Neuronal stem cell (in vitro differentiated cells): ENCODE data around the gene GMDS.

Experiments used
- DNase-seq: peaks from one replicate; pipeline ENCODE4 v3.0.0-alpha.2; 2013; ENCODE audit warnings: low spot score
- H2AFZ ChIP-seq: one replicate; pipeline ENCODE4 v1.6.1; 2013; ENCODE audit warnings: mild to moderate bottlenecking, low read length, inconsistent platforms
- H2AK5ac ChIP-seq: 2 replicates; pipeline ENCODE4 v1.6.1; 2013; ENCODE audit warnings: low read depth, mild to moderate bottlenecking, inconsistent platforms, low read length, moderate library complexity, mixed read lengths
- H2BK120ac ChIP-seq: 2 replicates; pipeline ENCODE4 v1.6.1; 2013; ENCODE audit warnings: low read depth, mild to moderate bottlenecking, inconsistent platforms, low read length, moderate library complexity, mixed read lengths
- H2BK12ac ChIP-seq: one replicate; pipeline ENCODE4 v1.6.1; 2013; ENCODE audit warnings: low read length, inconsistent platforms
- H2BK15ac ChIP-seq: 2 replicates; pipeline ENCODE4 v1.6.1; 2013; ENCODE audit warnings: mild to moderate bottlenecking, low read length, inconsistent platforms, mixed read lengths
- H2BK5ac ChIP-seq: one replicate; pipeline ENCODE4 v1.6.1; 2013; ENCODE audit warnings: inconsistent platforms, mild to moderate bottlenecking, low read length, moderate library complexity
- H3K14ac ChIP-seq: one replicate; pipeline ENCODE4 v1.6.1; 2013; ENCODE audit warnings: low read length, inconsistent platforms
- H3K18ac ChIP-seq: 2 replicates; pipeline ENCODE4 v1.6.1; 2013; ENCODE audit warnings: low read length, inconsistent platforms
- H3K23ac ChIP-seq: 2 replicates; pipeline ENCODE4 v1.6.1; 2013; ENCODE audit warnings: low read depth, mild to moderate bottlenecking, mixed read lengths, low read length, inconsistent platforms; ENCODE audit not compliant: poor library complexity
- H3K27ac ChIP-seq: replicated peaks from 3 replicates; pipeline ENCODE4 v1.5.1; 2013; ENCODE audit warnings: low read length, inconsistent platforms
- H3K27me3 ChIP-seq, 3 experiments: 2 replicates each; pipeline ENCODE4 v1.6.1; 2013; ENCODE audit warnings: low read length in 3 of 3, mild to moderate bottlenecking in 2 of 3, inconsistent platforms in 1 of 3, low read depth in 1 of 3, mixed read lengths in 1 of 3, moderate library complexity in 1 of 3; ENCODE audit not compliant: control insufficient read depth in 3 of 3, insufficient read depth in 3 of 3
- H3K36me3 ChIP-seq, 2 donors: replicated peaks in 1 of 2; 2 replicates each; pipeline ENCODE4 v1.6.1; 2013; ENCODE audit warnings: low read length in 2 of 2; ENCODE audit not compliant: control insufficient read depth in 2 of 2, insufficient read depth in 2 of 2
- H3K4ac ChIP-seq: 2 replicates; pipeline ENCODE4 v1.6.1; 2013; ENCODE audit warnings: inconsistent platforms, mild to moderate bottlenecking, low read length, moderate library complexity
- H3K4me1 ChIP-seq, 2 donors: 1 replicate in 1 of 2; 2 replicates in 1 of 2; pipeline ENCODE4 v1.6.1; 2013; ENCODE audit warnings: low read length in 2 of 2, low read depth in 1 of 2; ENCODE audit not compliant: control insufficient read depth in 2 of 2, insufficient read depth in 1 of 2
- H3K4me2 ChIP-seq: one replicate; pipeline ENCODE4 v1.6.1; 2013; ENCODE audit warnings: mild to moderate bottlenecking, low read length, inconsistent platforms; ENCODE audit not compliant: insufficient read depth, poor library complexity, severe bottlenecking
- H3K4me3 ChIP-seq, 2 donors: 2 replicates each; pipeline ENCODE4 v1.5.1; 2013; ENCODE audit warnings: low read length in 2 of 2, mild to moderate bottlenecking in 2 of 2, inconsistent platforms in 1 of 2, moderate library complexity in 1 of 2
- H3K79me1 ChIP-seq: one replicate; pipeline ENCODE4 v1.6.1; 2013; ENCODE audit warnings: low read depth, mild to moderate bottlenecking, inconsistent platforms, low read length, moderate library complexity
- H3K9ac ChIP-seq: one replicate; pipeline ENCODE4 v1.6.1; 2013; ENCODE audit warnings: mild to moderate bottlenecking, low read depth, low read length, inconsistent platforms; ENCODE audit not compliant: poor library complexity
- H3K9me3 ChIP-seq, 2 donors: replicated peaks in 1 of 2; 2 replicates each; pipeline versions ENCODE3 to v1.6.1; 2013; ENCODE audit warnings: low read length in 2 of 2, mild to moderate bottlenecking in 2 of 2, inconsistent platforms in 1 of 2, low read depth in 1 of 2, mixed read lengths in 1 of 2, moderate library complexity in 1 of 2; ENCODE audit not compliant: control insufficient read depth in 2 of 2, insufficient read depth in 1 of 2
- H4K8ac ChIP-seq: one replicate; pipeline ENCODE4 v1.6.1; 2013; ENCODE audit warnings: low read depth, mild to moderate bottlenecking, inconsistent platforms, low read length, moderate library complexity
- H4K91ac ChIP-seq: one replicate; pipeline ENCODE4 v1.6.1; 2013; ENCODE audit warnings: low read length, low read depth, mild to moderate bottlenecking, inconsistent platforms; ENCODE audit not compliant: poor library complexity
- WGBS, 2 donors: extraction: QIAGEN DNeasy Blood & Tissue Kit; methylation state at CpG; one replicate each; pipeline ENCODE4 v1.1.7; 2013; ENCODE audit warnings: missing lambda C conversion rate in 2 of 2, mixed read lengths in 1 of 2; ENCODE audit not compliant: insufficient read length in 2 of 2, insufficient replicate concordance in 1 of 2; ENCODE audit errors: extremely low coverage in 2 of 2; 5-methylcytosine and 5-hydroxymethylcytosine counted together

GMDS gene

GRCh38 chr6:1801401-1801800 is 444.0 kb downstream of the GMDS start:
- no peak overlapping the region for H4K8ac ChIP-seq
- no peaks in the 10 kb centered on the region for H3K27me3 ChIP-seq
- no peak overlapping the region for H3K9ac ChIP-seq
- H3K4me3 ChIP-seq, result no peak overlapping the region
- no peak overlapping the region for H2AK5ac ChIP-seq
- no peak overlapping the region for H2BK5ac ChIP-seq
- no peak overlapping the region for H3K27ac ChIP-seq
- H3K14ac ChIP-seq, result no peak overlapping the region
- no peaks in the 10 kb centered on the region for H3K79me1 ChIP-seq
- no peak overlapping the region for H2BK120ac ChIP-seq
- DNase-seq, result no peak
- H2AFZ ChIP-seq, result no peak overlapping the region
- no CpG with 5 or more reads among the region's 7 CpGs for WGBS, 2 donors
- peak overlapping the region; percentile 33 for H3K18ac ChIP-seq
- no peaks in the 10 kb centered on the region for H3K36me3 ChIP-seq
- H3K4ac ChIP-seq, result no peak overlapping the region
- no peaks in the 10 kb centered on the region for H3K9me3 ChIP-seq
- H3K4me2 ChIP-seq, result no peak overlapping the region
- peaks cover 0 to 10% of the 10 kb centered on the region in 2 donors for H3K4me1 ChIP-seq
- no peak overlapping the region for H2BK15ac ChIP-seq
- H2BK12ac ChIP-seq, result no peak overlapping the region
- H3K23ac ChIP-seq, result no peak overlapping the region
- no peak overlapping the region for H4K91ac ChIP-seq

DNA sequence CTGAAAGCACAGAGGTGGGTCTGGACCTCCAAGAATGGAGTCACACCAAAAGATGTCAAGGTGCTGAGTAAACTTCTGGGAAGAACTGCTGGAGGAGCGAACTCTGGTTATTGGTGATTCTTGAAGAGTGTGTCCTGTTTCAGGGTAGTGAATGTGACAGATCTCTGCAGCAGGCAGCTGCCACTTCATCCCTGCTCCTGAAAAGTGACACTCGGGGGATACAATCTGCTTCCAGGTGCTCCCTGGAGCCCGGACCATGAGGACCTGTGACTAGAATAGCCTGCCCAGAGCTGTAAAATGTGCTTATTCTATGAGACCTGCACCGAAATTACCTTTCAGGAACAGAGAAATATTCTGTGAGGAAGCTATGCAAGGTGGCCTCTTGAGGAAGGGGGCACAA is 444.6 kb downstream of the GMDS start:
- Histone ChIP-seq H3K4ac (no peak overlapping the region), H3K27ac (no peak overlapping the region), H3K9me3 (no peaks in the 10 kb centered on the region), H3K4me3 (no peak overlapping the region), H4K91ac (no peak overlapping the region), H3K23ac (no peak overlapping the region), H3K27me3 (no peaks in the 10 kb centered on the region), H3K18ac (no peak overlapping the region), H3K4me1 (peaks cover 0 to 10% of the 10 kb centered on the region in 2 donors), H2BK120ac (no peak overlapping the region), H3K79me1 (no peaks in the 10 kb centered on the region), H2AFZ (no peak overlapping the region), H2BK15ac (no peak overlapping the region), H2AK5ac (no peak overlapping the region), H2BK5ac (no peak overlapping the region), H4K8ac (no peak overlapping the region), H3K9ac (no peak overlapping the region), H3K14ac (no peak overlapping the region), H3K4me2 (no peak overlapping the region), H3K36me3 (no peaks in the 10 kb centered on the region), H2BK12ac (no peak overlapping the region)
- WGBS, 2 donors, result no CpG with 5 or more reads among the region's 4 CpGs
- DNase-seq, result no peak

GRCh38 chr6:1798965-1799325 is 446.5 kb downstream of the GMDS start:
- Histone ChIP-seq H3K9ac (no peak overlapping the region), H3K4me2 (no peak overlapping the region), H2BK120ac (no peak overlapping the region), H3K4me1 (peaks cover 0 to 7% of the 10 kb centered on the region in 2 donors), H4K91ac (no peak overlapping the region), H2BK15ac (no peak overlapping the region), H3K14ac (no peak overlapping the region), H2AK5ac (no peak overlapping the region), H3K79me1 (no peaks in the 10 kb centered on the region), H3K36me3 (no peaks in the 10 kb centered on the region), H2BK12ac (no peak overlapping the region), H3K4me3 (no peak overlapping the region), H3K27me3 (no peaks in the 10 kb centered on the region), H3K9me3 (no peaks in the 10 kb centered on the region), H3K18ac (no peak overlapping the region), H3K23ac (no peak overlapping the region), H4K8ac (no peak overlapping the region), H2AFZ (no peak overlapping the region), H3K4ac (no peak overlapping the region), H2BK5ac (no peak overlapping the region), H3K27ac (no peak overlapping the region)
- DNase-seq, result no peak
- WGBS, 2 donors, result no CpG with 5 or more reads among the region's 8 CpGs

GRCh38 chr6:1798303-1798964 is 447.0 kb downstream of the GMDS start:
- no CpG with 5 or more reads among the region's 9 CpGs for WGBS, 2 donors

More at GRCh38 chr6:1798303-1798964, 447.0 kb downstream of the GMDS start:
- no peak for DNase-seq
- no peak overlapping the region for H3K4ac ChIP-seq
- no peak overlapping the region for H2BK15ac ChIP-seq
- no peak overlapping the region for H3K18ac ChIP-seq
- H3K23ac ChIP-seq, result no peak overlapping the region
- no peaks in the 10 kb centered on the region for H3K36me3 ChIP-seq
- H2AFZ ChIP-seq, result no peak overlapping the region
- no peak overlapping the region for H4K8ac ChIP-seq
- no peak overlapping the region for H2BK120ac ChIP-seq
- peaks cover 0 to 7% of the 10 kb centered on the region in 2 donors for H3K4me1 ChIP-seq
- H2AK5ac ChIP-seq, result no peak overlapping the region
- H2BK12ac ChIP-seq, result no peak overlapping the region
- no peak overlapping the region for H3K4me2 ChIP-seq
- H3K9ac ChIP-seq, result no peak overlapping the region
- H3K14ac ChIP-seq, result no peak overlapping the region
- H3K9me3 ChIP-seq, result no peaks in the 10 kb centered on the region
- H2BK5ac ChIP-seq, result no peak overlapping the region
- H4K91ac ChIP-seq, result no peak overlapping the region
- H3K27ac ChIP-seq, result no peak overlapping the region
- no peak overlapping the region for H3K4me3 ChIP-seq
- H3K27me3 ChIP-seq, result no peaks in the 10 kb centered on the region
- H3K79me1 ChIP-seq, result no peaks in the 10 kb centered on the region
